Esophagus muscularis mucosa (tissue), 4 donors: ENCODE results near the gene PHLDA1.

Experiments used
- CTCF ChIP-seq, 3 experiments: fragments of 200-600 bp in 2 of 3; fragments of 450-650 bp in 1 of 3; sonication (generic) in 2 of 3; IDR thresholded peaks; one replicate each; pipeline ENCODE4 v1.5.1; 2017 to 2019; ENCODE audit warnings: antibody characterized with exemption in 3 of 3, mild to moderate bottlenecking in 2 of 3, moderate library complexity in 1 of 3
- EP300 ChIP-seq: sonication (generic); formaldehyde crosslinking; IDR thresholded peaks from one replicate; pipeline ENCODE4 v1.6.1; 2017; ENCODE audit warnings: antibody characterized with exemption
- POLR2A ChIP-seq: fragments of 450-650 bp; IDR thresholded peaks from one replicate; pipeline ENCODE4 v1.6.1; 2017; ENCODE audit warnings: antibody characterized with exemption, moderate library complexity, mild to moderate bottlenecking, low read depth

DNA sequence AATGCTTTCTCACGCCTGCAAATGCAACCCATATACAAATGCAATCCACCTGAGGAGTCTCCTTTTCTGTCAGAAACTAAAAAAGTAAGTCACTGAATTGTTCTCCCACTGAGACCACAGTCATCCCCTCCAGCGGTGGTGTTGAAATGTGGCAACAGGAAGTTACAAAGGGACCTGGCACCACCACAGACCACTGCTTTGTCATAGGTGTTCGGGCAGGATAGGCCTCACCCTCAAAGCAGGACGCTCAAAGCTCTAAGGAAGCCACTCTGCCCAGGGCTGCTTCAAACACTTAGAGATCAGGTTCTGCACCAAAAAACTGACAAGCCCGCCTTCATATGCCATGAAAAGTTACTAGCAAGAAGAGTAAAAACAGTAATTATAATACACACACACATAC, 11.3 kb downstream of the PHLDA1 start:
- no peak for TF ChIP-seq CTCF (IDR thresholded peaks at IDR 0.05)
- TF ChIP-seq POLR2A = no peak
- no peak for TF ChIP-seq EP300
